ENCODE data around the gene ZNF490.
"Not testable (repeated sequence)": the region's sequence is repeated elsewhere in the genome, so short reads cannot be mapped to it uniquely, and the experiment has no call there.

ZNF490 gene

DNA sequence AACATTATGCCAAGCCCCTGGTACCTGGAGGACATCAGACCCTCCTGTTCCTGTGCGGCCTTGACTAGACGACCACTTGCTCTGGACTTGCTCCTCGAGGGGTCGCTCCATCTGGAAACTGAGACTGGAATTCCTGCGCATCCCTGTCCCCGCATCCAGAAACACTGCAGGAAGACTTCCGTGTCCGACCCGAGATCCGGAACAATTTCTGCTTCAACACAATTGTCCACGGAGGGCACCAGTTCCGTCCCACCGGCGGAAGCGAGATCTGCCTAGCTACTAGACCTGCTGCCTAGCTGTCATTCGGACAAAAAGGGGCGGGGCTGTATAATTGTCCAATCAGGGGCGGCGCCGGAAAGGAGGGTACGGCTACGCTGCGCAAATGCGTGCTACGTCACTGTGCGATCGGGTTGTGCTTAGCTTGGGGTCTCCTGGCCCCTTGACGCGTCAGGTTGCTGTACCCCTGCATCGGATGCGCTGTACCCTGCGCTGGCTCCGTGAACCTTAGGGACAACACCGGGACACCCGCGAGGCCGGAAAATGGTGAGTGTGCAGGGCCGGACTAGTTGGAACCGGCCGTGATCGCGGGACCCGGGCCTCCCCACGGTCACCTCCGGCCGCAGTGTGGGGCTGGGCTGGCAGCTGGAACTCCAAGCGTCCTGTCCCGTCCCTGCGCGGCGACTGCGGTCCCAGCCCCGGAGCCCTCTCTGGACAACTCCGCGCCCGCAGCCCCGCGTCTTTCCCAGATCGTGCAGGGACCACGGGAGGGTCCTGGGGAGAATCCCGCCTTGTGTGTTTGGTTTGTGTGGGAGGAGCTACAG, at the start of gene ZNF490, which contains the start of gene ZNF791:
ZNF490 (minus strand) TSS at position 274 of the 821 bp plus-strand sequence; CDS start at position 141, 133 bp downstream.
ZNF791 (plus strand) TSS at position 381 of the 821 bp plus-strand sequence; CDS start at position 541, 160 bp downstream.
- Mint-ChIP-seq H3K9me3 (no peaks in the 10 kb centered on the region), H3K27ac (peak within 1 kb of the TSS; percentile 100), H3K36me3 (peaks cover 25 to 30% of the 10 kb centered on the region in 2 donors), H3K4me3 (peak within 1 kb of the TSS; percentile 100), H3K4me1 (peaks cover 22 to 43% of the 10 kb centered on the region in 2 donors), H3K27me3 (no peaks in the 10 kb centered on the region)
- ATAC-seq (replicated peaks) (peak; percentile 86 to 90), DNase-seq (peak; percentile 96)

- DNase-seq (no peak), ATAC-seq (replicated peaks) (no peak)
- Mint-ChIP-seq H3K9me3 (no peaks in the 10 kb centered on the region), H3K27ac (no peak overlapping the region), H3K4me1 (peaks cover 13 to 22% of the 10 kb centered on the region in 2 donors), H3K36me3 (peaks cover 53 to 65% of the 10 kb centered on the region in 2 donors), H3K27me3 (no peaks in the 10 kb centered on the region), H3K4me3 (no peak overlapping the region)
Measured at GRCh38 chr19:12657966-12658365, 47.4 kb upstream of the ZNF490 start.

DNA sequence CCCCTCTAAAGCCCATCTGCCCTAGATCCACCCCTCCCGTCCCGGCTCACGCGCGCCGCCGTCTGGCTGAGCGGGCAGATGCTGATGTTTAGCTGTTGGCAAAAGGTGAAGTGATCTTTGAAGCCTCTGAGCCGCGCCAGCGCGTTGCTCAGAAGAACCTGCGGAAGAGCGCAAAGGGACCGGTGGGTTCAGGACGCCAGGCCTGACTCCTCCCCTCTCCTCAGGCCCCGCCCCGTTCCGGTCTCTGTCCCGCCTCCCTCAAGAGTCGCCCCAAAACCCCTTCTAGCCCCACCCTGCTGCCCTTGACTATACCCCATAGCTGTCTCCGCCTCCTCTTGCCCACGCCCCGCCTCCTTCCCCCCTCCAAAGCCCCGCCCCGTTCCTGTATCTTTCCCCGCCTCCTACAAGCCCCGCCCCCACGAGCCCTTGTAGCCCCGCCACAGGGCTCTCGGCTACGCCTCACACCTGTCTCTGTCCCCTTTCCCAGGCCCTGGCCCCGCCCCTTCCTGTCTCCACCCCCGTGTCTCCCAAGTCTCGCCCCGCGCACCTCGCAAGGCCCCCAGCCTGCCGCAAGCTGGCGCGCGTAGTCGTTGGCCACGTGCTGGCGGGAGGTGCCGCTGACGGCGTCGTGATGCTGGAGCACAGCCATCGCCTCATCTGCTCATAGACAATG, 46.4 kb upstream of the ZNF490 start:
- ATAC-seq (replicated peaks), result peak; percentile 51 to 64
- no peaks in the 10 kb centered on the region for H3K27me3 Mint-ChIP-seq
- no peak for DNase-seq
- H3K9me3 Mint-ChIP-seq, result no peaks in the 10 kb centered on the region
- peaks cover 13 to 22% of the 10 kb centered on the region in 2 donors for H3K4me1 Mint-ChIP-seq
- H3K27ac Mint-ChIP-seq, result no peak overlapping the region
- no peak overlapping the region for H3K4me3 Mint-ChIP-seq
- peaks cover 57 to 66% of the 10 kb centered on the region in 2 donors for H3K36me3 Mint-ChIP-seq

GRCh38 chr19:12655546-12655945, 44.9 kb upstream of the ZNF490 start:
- H3K9me3 Mint-ChIP-seq, result no peaks in the 10 kb centered on the region
- ATAC-seq (replicated peaks) (no peak), DNase-seq (no peak)
- peaks cover 62 to 68% of the 10 kb centered on the region in 2 donors for H3K36me3 Mint-ChIP-seq
- H3K4me1 Mint-ChIP-seq, result peaks cover 13 to 21% of the 10 kb centered on the region in 2 donors
- H3K27me3 Mint-ChIP-seq, result no peaks in the 10 kb centered on the region
- H3K27ac Mint-ChIP-seq, result no peak overlapping the region
- no peak overlapping the region for H3K4me3 Mint-ChIP-seq

DNA sequence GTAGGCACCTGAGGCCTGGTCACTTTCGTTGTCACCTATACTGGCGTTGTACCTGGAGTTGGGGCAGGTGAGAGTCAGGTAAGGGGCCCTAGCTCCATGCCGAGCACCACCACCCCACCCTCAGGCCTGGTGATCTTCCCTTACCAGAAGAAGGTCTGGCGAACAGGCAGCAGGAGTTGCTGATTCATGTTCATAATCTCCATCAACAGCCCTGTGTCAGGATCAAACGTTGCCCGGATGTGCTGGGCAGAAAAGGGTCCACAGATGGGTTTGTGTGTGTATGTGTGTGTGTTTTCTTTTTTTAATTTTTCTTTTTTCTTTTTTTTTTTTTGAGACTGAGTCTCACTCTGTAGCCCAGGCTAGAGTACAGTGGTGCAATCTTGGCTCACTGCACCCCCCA, 41.6 kb upstream of the ZNF490 start:
- H3K27me3 Mint-ChIP-seq, result no peaks in the 10 kb centered on the region
- peaks cover 21 to 22% of the 10 kb centered on the region in 2 donors for H3K4me1 Mint-ChIP-seq
- no peak overlapping the region for H3K27ac Mint-ChIP-seq
- peaks cover 0 to 2% of the 10 kb centered on the region in 2 donors for H3K9me3 Mint-ChIP-seq
- H3K36me3 Mint-ChIP-seq, result peaks cover 65 to 71% of the 10 kb centered on the region in 2 donors
- H3K4me3 Mint-ChIP-seq, result no peak overlapping the region
- ATAC-seq (replicated peaks) (no peak), DNase-seq (no peak)

- no peak for ATAC-seq (replicated peaks)
- Mint-ChIP-seq H3K27ac (peak overlapping the region; percentile 42), H3K27me3 (no peaks in the 10 kb centered on the region), H3K9me3 (peaks cover 0 to 2% of the 10 kb centered on the region in 2 donors), H3K4me1 (peaks cover 16 to 17% of the 10 kb centered on the region in 2 donors), H3K4me3 (no peak overlapping the region), H3K36me3 (peaks cover 54 to 62% of the 10 kb centered on the region in 2 donors)
- DNase-seq, result no peak
Measured at GRCh38 chr19:12649941-12650340, 39.3 kb upstream of the ZNF490 start.

DNA sequence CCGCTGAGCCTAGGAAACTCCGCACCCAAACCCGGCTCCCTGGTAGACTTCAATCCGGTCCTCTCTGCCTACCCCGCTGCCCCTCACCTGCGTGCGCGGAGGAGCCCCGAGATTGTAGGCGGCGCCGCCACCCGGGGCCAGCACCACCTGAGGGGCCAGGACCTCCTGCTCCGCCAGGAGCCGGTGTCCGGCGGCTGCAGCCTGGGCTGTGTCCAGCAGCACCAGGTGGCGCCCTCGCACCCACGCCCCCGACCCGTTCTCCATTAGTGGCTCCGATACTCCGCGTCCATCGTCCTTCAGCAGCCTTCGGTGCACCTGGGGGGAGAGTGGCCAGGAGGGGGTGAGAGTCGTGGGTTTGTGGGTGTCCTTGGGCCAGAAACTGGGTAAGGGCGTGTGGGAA, 37.5 kb upstream of the ZNF490 start:
- no peak for DNase-seq
- peaks cover 61 to 65% of the 10 kb centered on the region in 2 donors for H3K36me3 Mint-ChIP-seq
- no peaks in the 10 kb centered on the region for H3K27me3 Mint-ChIP-seq
- no peak for ATAC-seq (replicated peaks)
- peak overlapping the region; percentile 78 for H3K27ac Mint-ChIP-seq
- no peak overlapping the region for H3K4me3 Mint-ChIP-seq
- H3K4me1 Mint-ChIP-seq, result peaks cover 16 to 17% of the 10 kb centered on the region in 2 donors
- peaks cover 0 to 2% of the 10 kb centered on the region in 2 donors for H3K9me3 Mint-ChIP-seq

- Mint-ChIP-seq H3K4me3 (peak overlapping the region; percentile 55 to 56), H3K27ac (peak overlapping the region; percentile 94), H3K4me1 (peaks cover 16 to 17% of the 10 kb centered on the region in 2 donors), H3K9me3 (peaks cover 0 to 2% of the 10 kb centered on the region in 2 donors), H3K36me3 (peaks cover 61 to 70% of the 10 kb centered on the region in 2 donors), H3K27me3 (no peaks in the 10 kb centered on the region)
- ATAC-seq (replicated peaks) (peak; percentile 78 to 79), DNase-seq (peak; percentile 42)
Measured at GRCh38 chr19:12647490-12648071, 37.0 kb upstream of the ZNF490 start.

GRCh38 chr19:12647047-12647446, 36.4 kb upstream of the ZNF490 start:
- Mint-ChIP-seq H3K9me3 (peaks cover 0 to 2% of the 10 kb centered on the region in 2 donors), H3K27me3 (no peaks in the 10 kb centered on the region), H3K36me3 (peaks cover 61 to 71% of the 10 kb centered on the region in 2 donors), H3K27ac (peak overlapping the region; percentile 94), H3K4me3 (peak overlapping the region in 1 of 2 donors; percentile 29), H3K4me1 (peaks cover 16 to 17% of the 10 kb centered on the region in 2 donors)
- DNase-seq (no peak), ATAC-seq (replicated peaks) (peak in 1 of 2 donors; percentile 18)

DNA sequence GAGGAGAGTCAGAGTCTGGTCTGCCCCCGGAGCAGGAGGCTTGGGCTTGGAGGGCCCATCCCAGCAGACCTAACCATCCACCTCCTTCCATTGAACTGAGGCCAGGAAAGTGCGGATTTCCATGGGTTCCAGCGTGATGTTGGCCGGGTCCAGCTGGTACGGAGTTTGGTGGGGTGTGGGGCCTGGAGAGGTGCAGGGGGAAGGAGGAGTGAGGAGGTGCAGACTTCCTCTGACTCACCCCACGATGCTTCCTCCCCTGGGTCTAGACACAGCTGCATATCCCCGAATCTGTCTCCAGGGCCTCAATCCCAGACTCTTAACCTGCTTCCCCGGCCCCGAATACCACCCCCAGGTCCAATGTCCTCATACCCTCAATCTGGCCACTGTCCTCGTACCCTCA, 35.9 kb upstream of the ZNF490 start:
- Mint-ChIP-seq H3K9me3 (peaks cover 0 to 2% of the 10 kb centered on the region in 2 donors), H3K27ac (peak overlapping the region; percentile 94), H3K27me3 (no peaks in the 10 kb centered on the region), H3K36me3 (peaks cover 56 to 66% of the 10 kb centered on the region in 2 donors), H3K4me1 (peaks cover 16 to 17% of the 10 kb centered on the region in 2 donors), H3K4me3 (no peak overlapping the region)
- ATAC-seq (replicated peaks) (no peak), DNase-seq (no peak)

DNA sequence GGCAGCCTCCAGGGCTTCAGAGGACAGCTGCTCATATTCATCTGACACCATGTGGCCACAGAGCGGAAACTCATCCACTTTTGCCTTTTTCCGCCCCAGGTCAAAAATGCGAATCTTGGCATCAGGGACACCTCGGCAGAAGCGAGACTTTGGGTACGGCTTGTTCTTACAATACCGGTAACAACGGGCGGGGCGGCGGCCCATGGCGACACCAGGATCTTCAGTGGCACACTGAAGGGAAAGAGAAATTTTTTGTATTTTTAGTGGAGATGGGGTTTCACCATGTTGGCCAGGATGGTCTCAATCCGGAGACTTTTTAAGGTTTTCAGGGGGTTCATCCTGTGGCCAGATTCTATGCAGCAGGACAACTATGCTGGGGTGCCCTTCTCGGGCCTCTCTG, 33.1 kb upstream of the ZNF490 start:
- H3K9me3 Mint-ChIP-seq; ATAC-seq (replicated peaks); H3K4me3 Mint-ChIP-seq; H3K27me3 Mint-ChIP-seq; DNase-seq: not testable (repeated sequence)
- Mint-ChIP-seq H3K36me3 (peaks cover 43 to 58% of the 10 kb centered on the region in 2 donors), H3K27ac (peak overlapping the region; percentile 38), H3K4me1 (peaks cover 18 to 21% of the 10 kb centered on the region in 2 donors)

DNA sequence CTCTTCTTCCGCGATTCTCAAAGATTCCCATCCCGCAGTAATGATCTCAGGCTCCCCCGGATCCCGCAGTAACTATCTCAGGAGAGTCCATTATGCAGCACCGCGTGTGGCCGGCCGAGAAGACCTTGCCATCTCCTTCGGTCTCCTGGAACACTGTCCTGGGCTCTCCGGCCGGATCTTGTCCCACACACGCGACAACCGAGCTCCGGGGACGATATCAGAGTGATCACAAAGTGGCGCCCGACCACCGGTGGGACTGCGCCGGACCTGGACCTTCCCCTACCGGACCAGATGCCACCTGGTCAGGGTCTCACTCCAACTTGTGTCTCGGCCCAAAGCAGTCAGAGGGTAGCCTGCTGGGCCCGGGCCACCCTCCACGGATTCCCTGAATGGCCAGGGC, 31.9 kb upstream of the ZNF490 start:
- H3K36me3 Mint-ChIP-seq, result peaks cover 38 to 49% of the 10 kb centered on the region in 2 donors
- H3K27me3 Mint-ChIP-seq, result no peaks in the 10 kb centered on the region
- ATAC-seq (replicated peaks), result no peak
- H3K4me1 Mint-ChIP-seq, result peaks cover 15 to 16% of the 10 kb centered on the region in 2 donors
- no peak overlapping the region for H3K27ac Mint-ChIP-seq
- no peak for DNase-seq
- H3K9me3 Mint-ChIP-seq, result peaks cover 0 to under 1% of the 10 kb centered on the region in 2 donors
- H3K4me3 Mint-ChIP-seq, result no peak overlapping the region

- no peak for DNase-seq
- Mint-ChIP-seq H3K27ac (no peak overlapping the region), H3K4me3 (no peak overlapping the region), H3K4me1 (peaks cover 8 to 11% of the 10 kb centered on the region in 2 donors), H3K36me3 (peaks cover 27 to 48% of the 10 kb centered on the region in 2 donors), H3K9me3 (no peaks in the 10 kb centered on the region), H3K27me3 (no peaks in the 10 kb centered on the region)
- ATAC-seq (replicated peaks), result no peak
Measured at GRCh38 chr19:12641456-12641855, 30.8 kb upstream of the ZNF490 start.
